ENCODE results near the gene YES1. TPM values are rescaled to one million over a fixed set of nuclear protein-coding genes. Genes with fewer than 3 reads are reported as not detected.
"Not testable (repeated sequence)": the region's sequence is repeated elsewhere in the genome, so short reads cannot be mapped to it uniquely, and the experiment has no call there.

The YES1 gene
- total RNA-seq, 1 experiment from 2014 or later = 84.5 TPM

GRCh38 chr18:765764-766549 is 46.1 kb downstream of the YES1 start (continued):
- TF ChIP-seq, protein P1, sequence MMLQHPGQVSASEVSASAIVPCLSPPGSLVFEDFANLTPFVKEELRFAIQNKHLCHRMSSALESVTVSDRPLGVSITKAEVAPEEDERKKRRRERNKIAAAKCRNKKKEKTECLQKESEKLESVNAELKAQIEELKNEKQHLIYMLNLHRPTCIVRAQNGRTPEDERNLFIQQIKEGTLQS (IDR thresholded peaks at IDR 0.05) = no peak

DNA sequence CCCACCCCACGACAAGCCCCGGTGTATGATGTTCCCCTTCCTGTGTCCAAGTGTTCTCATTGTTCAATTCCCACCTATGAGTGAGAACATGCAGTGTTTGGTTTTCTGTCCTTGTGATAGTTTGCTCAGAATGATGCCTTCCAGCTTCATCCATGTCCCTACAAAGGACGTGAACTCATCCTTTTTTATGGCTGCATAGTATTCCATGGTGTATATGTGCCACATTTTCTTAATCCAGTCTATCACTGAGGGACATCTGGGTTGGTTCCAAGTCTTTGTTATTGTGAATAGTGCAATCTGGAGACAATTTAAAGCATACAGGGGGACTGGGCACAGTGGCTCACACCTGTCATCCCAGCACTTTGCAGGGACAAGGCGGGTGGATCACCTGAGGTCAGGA is 52.2 kb downstream of the YES1 start:
- H3K27me3 ChIP-seq (ENCODE audit: insufficient read depth, low read length); DNase-seq (ENCODE audit: low read depth, low spot score); CTCF ChIA-PET; H3K9me3 ChIP-seq (ENCODE audit: control insufficient read depth in 1 of 2, insufficient read depth in 1 of 2, low read depth in 1 of 2, low read length in 2 of 2); H3K36me3 ChIP-seq (ENCODE audit: control insufficient read depth in 1 of 2, insufficient read depth in 2 of 2, low read length in 2 of 2); intact Hi-C loops (cut with micrococcal nuclease); H4K20me1 ChIP-seq (ENCODE audit: insufficient read depth); BruUV-seq (replicated peaks); H3K4me1 ChIP-seq (ENCODE audit: control insufficient read depth in 1 of 2, insufficient read depth in 2 of 2, low read length in 2 of 2); RAD21 ChIA-PET (ENCODE audit: low non-redundant PET in 1 of 2, low total read pairs in 2 of 2, uncharacterized antibody in 2 of 2, unreplicated experiment in 2 of 2); H3K9me2 ChIP-seq (ENCODE audit: insufficient read depth); H3K4me3 ChIP-seq (replicated peaks in 1 of 2; ENCODE audit: low read depth in 1 of 2, low read length in 2 of 2); POLR2A ChIA-PET; H2AFZ ChIP-seq (ENCODE audit: low read depth, low read length, poor library complexity, severe bottlenecking); H3K27ac ChIP-seq (ENCODE audit: low read depth, low read length); H3K9ac ChIP-seq (ENCODE audit: low read length); H3K4me2 ChIP-seq (ENCODE audit: low read length); ATAC-seq: not testable (repeated sequence)
- peaks cover 45% of the 10 kb centered on the region for H3K79me2 ChIP-seq (ENCODE audit: insufficient read depth, low read length)

- Histone ChIP-seq H3K9me3 (ENCODE audit: control insufficient read depth in 1 of 2, insufficient read depth in 1 of 2, low read depth in 1 of 2, low read length in 2 of 2) (no peaks in the 10 kb centered on the region), H3K9ac (ENCODE audit: low read length) (no peak overlapping the region), H3K27me3 (ENCODE audit: insufficient read depth, low read length) (no peaks in the 10 kb centered on the region), H3K27ac (ENCODE audit: low read depth, low read length) (no peak overlapping the region), H3K79me2 (ENCODE audit: insufficient read depth, low read length) (peaks cover 20% of the 10 kb centered on the region), H4K20me1 (ENCODE audit: insufficient read depth) (no peaks in the 10 kb centered on the region; the same call in 1 of the 2 replicates), H3K9me2 (ENCODE audit: insufficient read depth) (no peaks in the 10 kb centered on the region), H3K36me3 (ENCODE audit: control insufficient read depth in 1 of 2, insufficient read depth in 2 of 2, low read length in 2 of 2) (peaks cover 3 to 6% of the 10 kb centered on the region in 2 experiments; a peak in 3 of 4 replicates), H3K4me2 (ENCODE audit: low read length) (no peak overlapping the region), H3K4me3 (replicated peaks in 1 of 2; ENCODE audit: low read depth in 1 of 2, low read length in 2 of 2) (no peak overlapping the region), H2AFZ (ENCODE audit: low read depth, low read length, poor library complexity, severe bottlenecking) (no peak overlapping the region), H3K4me1 (ENCODE audit: control insufficient read depth in 1 of 2, insufficient read depth in 2 of 2, low read length in 2 of 2) (no peaks in the 10 kb centered on the region)
- BruUV-seq (replicated peaks) = TSS peak; percentile 35
- DNase-seq (ENCODE audit: low read depth, low spot score) (no peak), ATAC-seq (no peak)
- CTCF ChIA-PET = no interaction called here
- POLR2A ChIA-PET = no interaction called here
- RAD21 ChIA-PET (ENCODE audit: low non-redundant PET in 1 of 2, low total read pairs in 2 of 2, uncharacterized antibody in 2 of 2, unreplicated experiment in 2 of 2) = no interaction called here
- TF ChIP-seq POLR2A (IDR thresholded peaks at IDR 0.05; ENCODE audit: borderline replicate concordance, extremely low read depth, insufficient read depth, insufficient read length) (no peak), ZNF274 (IDR thresholded peaks at IDR 0.05; ENCODE audit: low read depth, low read length) (no peak), EGR1 (IDR thresholded peaks at IDR 0.05; ENCODE audit: low read depth) (no peak), POLR2AphosphoS5 (IDR thresholded peaks at IDR 0.05; ENCODE audit: low read depth, low read length) (no peak), CBX3 (IDR thresholded peaks at IDR 0.05; ENCODE audit: low read depth) (no peak), YY1 (IDR thresholded peaks at IDR 0.05; ENCODE audit: extremely low read depth, insufficient replicate concordance, low read depth, low read length) (no peak), RAD21 (IDR thresholded peaks at IDR 0.05; ENCODE audit: low read depth) (no peak), ZFX (IDR thresholded peaks at IDR 0.05) (no peak), FOSL1 (IDR thresholded peaks at IDR 0.05; ENCODE audit: low read depth) (no peak), ELF1 (IDR thresholded peaks at IDR 0.05; ENCODE audit: borderline replicate concordance, low read depth) (no peak)
- TF ChIP-seq, protein P2, sequence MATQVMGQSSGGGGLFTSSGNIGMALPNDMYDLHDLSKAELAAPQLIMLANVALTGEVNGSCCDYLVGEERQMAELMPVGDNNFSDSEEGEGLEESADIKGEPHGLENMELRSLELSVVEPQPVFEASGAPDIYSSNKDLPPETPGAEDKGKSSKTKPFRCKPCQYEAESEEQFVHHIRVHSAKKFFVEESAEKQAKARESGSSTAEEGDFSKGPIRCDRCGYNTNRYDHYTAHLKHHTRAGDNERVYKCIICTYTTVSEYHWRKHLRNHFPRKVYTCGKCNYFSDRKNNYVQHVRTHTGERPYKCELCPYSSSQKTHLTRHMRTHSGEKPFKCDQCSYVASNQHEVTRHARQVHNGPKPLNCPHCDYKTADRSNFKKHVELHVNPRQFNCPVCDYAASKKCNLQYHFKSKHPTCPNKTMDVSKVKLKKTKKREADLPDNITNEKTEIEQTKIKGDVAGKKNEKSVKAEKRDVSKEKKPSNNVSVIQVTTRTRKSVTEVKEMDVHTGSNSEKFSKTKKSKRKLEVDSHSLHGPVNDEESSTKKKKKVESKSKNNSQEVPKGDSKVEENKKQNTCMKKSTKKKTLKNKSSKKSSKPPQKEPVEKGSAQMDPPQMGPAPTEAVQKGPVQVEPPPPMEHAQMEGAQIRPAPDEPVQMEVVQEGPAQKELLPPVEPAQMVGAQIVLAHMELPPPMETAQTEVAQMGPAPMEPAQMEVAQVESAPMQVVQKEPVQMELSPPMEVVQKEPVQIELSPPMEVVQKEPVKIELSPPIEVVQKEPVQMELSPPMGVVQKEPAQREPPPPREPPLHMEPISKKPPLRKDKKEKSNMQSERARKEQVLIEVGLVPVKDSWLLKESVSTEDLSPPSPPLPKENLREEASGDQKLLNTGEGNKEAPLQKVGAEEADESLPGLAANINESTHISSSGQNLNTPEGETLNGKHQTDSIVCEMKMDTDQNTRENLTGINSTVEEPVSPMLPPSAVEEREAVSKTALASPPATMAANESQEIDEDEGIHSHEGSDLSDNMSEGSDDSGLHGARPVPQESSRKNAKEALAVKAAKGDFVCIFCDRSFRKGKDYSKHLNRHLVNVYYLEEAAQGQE (IDR thresholded peaks at IDR 0.05; ENCODE audit: low read depth) = no peak
- TF ChIP-seq, protein P3, sequence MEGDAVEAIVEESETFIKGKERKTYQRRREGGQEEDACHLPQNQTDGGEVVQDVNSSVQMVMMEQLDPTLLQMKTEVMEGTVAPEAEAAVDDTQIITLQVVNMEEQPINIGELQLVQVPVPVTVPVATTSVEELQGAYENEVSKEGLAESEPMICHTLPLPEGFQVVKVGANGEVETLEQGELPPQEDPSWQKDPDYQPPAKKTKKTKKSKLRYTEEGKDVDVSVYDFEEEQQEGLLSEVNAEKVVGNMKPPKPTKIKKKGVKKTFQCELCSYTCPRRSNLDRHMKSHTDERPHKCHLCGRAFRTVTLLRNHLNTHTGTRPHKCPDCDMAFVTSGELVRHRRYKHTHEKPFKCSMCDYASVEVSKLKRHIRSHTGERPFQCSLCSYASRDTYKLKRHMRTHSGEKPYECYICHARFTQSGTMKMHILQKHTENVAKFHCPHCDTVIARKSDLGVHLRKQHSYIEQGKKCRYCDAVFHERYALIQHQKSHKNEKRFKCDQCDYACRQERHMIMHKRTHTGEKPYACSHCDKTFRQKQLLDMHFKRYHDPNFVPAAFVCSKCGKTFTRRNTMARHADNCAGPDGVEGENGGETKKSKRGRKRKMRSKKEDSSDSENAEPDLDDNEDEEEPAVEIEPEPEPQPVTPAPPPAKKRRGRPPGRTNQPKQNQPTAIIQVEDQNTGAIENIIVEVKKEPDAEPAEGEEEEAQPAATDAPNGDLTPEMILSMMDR (IDR thresholded peaks at IDR 0.05 in 2 of 3, conservative IDR thresholded peaks at IDR 0.05 in 1 of 3; ENCODE audit: borderline replicate concordance in 1 of 3, insufficient read depth in 1 of 3, low read depth in 2 of 3, low read length in 2 of 3) = no peak
- intact Hi-C loops (cut with micrococcal nuclease) = no loop called here
Measured at GRCh38 chr18:755506-755905, 56.5 kb downstream of the YES1 start.
